Loucy (cell line): ENCODE measurements around the gene DNAJC17.

Experiments used
- CTCF ChIP-seq: fragments of 200-600 bp; sonication (generic); conservative IDR thresholded peaks from 2 replicates; pipeline ENCODE4 v1.5.1; 2014; ENCODE audit warnings: mild to moderate bottlenecking, antibody characterized with exemption, low read length
- EZH2phosphoT487 ChIP-seq: fragments of 200-600 bp; IDR thresholded peaks from 2 replicates; pipeline ENCODE4 v1.6.1; 2018; ENCODE audit warnings: antibody characterized with exemption, mild to moderate bottlenecking, moderate library complexity, borderline replicate concordance

- TF ChIP-seq CTCF, result no peak
- no peak for TF ChIP-seq EZH2phosphoT487
Measured at GRCh38 chr15:40749151-40749630, 58.1 kb downstream of the DNAJC17 start.
